ENCODE results near the gene DPM1.
"Not testable (repeated sequence)": the region's sequence is repeated elsewhere in the genome, so short reads cannot be mapped to it uniquely, and the experiment has no call there.

Gene DPM1

GRCh38 chr20:50980071-50980681 is 21.8 kb upstream of the DPM1 start:
- DNase-seq (ENCODE audit: low read depth) = peak; percentile 96

- DNase-seq (ENCODE audit: low read depth) = not testable (repeated sequence)
These were observed 20.2 kb upstream of the DPM1 start for GRCh38 chr20:50978533-50978932.

- DNase-seq (ENCODE audit: low read depth) = no peak
These were observed 19.0 kb upstream of the DPM1 start for GRCh38 chr20:50977066-50978021.

GRCh38 chr20:50975701-50976330 is 17.5 kb upstream of the DPM1 start:
- no peak for DNase-seq (ENCODE audit: low read depth)

GRCh38 chr20:50969912-50970311 is 11.6 kb upstream of the DPM1 start:
- DNase-seq (ENCODE audit: low read depth) = no peak

GRCh38 chr20:50969435-50969834 is 11.1 kb upstream of the DPM1 start:
- DNase-seq (ENCODE audit: low read depth) = no peak

- DNase-seq (ENCODE audit: low read depth) = no peak
These were observed 10.0 kb upstream of the DPM1 start for GRCh38 chr20:50968289-50968688.

GRCh38 chr20:50967586-50967985 is 9.3 kb upstream of the DPM1 start:
- no peak for DNase-seq (ENCODE audit: low read depth)

- no peak for DNase-seq (ENCODE audit: low read depth)
These were observed 1.3 kb upstream of the DPM1 start for GRCh38 chr20:50959543-50960126.

GRCh38 chr20:50958615-50959542 is 547 bp upstream of the DPM1 start, which contains the start of gene MOCS3:
TSS of gene MOCS3 (plus strand) at chr20:50958818. CDS start at chr20:50958843, 25 bp downstream.
- peak; percentile 94 for DNase-seq (ENCODE audit: low read depth)

GRCh38 chr20:50957276-50957675 is 1.1 kb downstream of the DPM1 start:
- peak; percentile 27 for DNase-seq (ENCODE audit: low read depth)

GRCh38 chr20:50953821-50954220 is 4.5 kb downstream of the DPM1 start:
- DNase-seq (ENCODE audit: low read depth) = no peak

GRCh38 chr20:50953196-50953595 is 5.1 kb downstream of the DPM1 start:
- no peak for DNase-seq (ENCODE audit: low read depth)

- DNase-seq (ENCODE audit: low read depth) = peak; percentile 18
These were observed 10.1 kb downstream of the DPM1 start for GRCh38 chr20:50948132-50948785.

- DNase-seq (ENCODE audit: low read depth) = no peak
These were observed 15.3 kb downstream of the DPM1 start for GRCh38 chr20:50943069-50943468.

GRCh38 chr20:50933589-50933988 is 24.7 kb downstream of the DPM1 start:
- DNase-seq (ENCODE audit: low read depth) = no peak

- peak; percentile 44 for DNase-seq (ENCODE audit: low read depth)
These were observed 25.5 kb downstream of the DPM1 start for GRCh38 chr20:50932691-50933280.

- no peak for DNase-seq (ENCODE audit: low read depth)
These were observed 26.3 kb downstream of the DPM1 start for GRCh38 chr20:50932016-50932485.

- peak; percentile 91 for DNase-seq (ENCODE audit: low read depth)
These were observed 26.9 kb downstream of the DPM1 start, which contains the start of gene ADNP for GRCh38 chr20:50931306-50932015. TSS of gene ADNP (minus strand) at chr20:50931437. CDS start at chr20:50903996, 27,441 bp downstream.

GRCh38 chr20:50930976-50931305 is 27.4 kb downstream of the DPM1 start:
- no peak for DNase-seq (ENCODE audit: low read depth)
